Gastroesophageal sphincter (tissue), 4 donors: ENCODE data around the gene KRT83. TPM values are rescaled to one million over a fixed set of nuclear protein-coding genes. Genes with fewer than 3 reads are reported as not detected.

Experiments
- ATAC-seq: fragments of 150-250 bp; one replicate; pipeline ENCODE4 v1.9.1; 2016; ENCODE audit warnings: mild to moderate bottlenecking, moderate library complexity
- H3K27ac ChIP-seq, 4 donors: fragments of 200-600 bp; sonication (generic) in 3 of 4; 1 replicate in 3 of 4; 2 replicates in 1 of 4; pipeline ENCODE4 v1.5.1; 2016 to 2019
- H3K27me3 ChIP-seq: fragments of 200-600 bp; sonication (generic); one replicate; pipeline ENCODE4 v1.5.1; 2019
- H3K36me3 ChIP-seq, 2 donors: fragments of 200-600 bp; sonication (generic); one replicate each; pipeline ENCODE4 v1.5.1; 2019; ENCODE audit warnings: control low read depth in 1 of 2
- H3K4me1 ChIP-seq, 3 donors: fragments of 200-600 bp; sonication (generic); 1 replicate in 2 of 3; 2 replicates in 1 of 3; pipeline ENCODE4 v1.5.1; 2016 to 2019; ENCODE audit warnings: control low read depth in 2 of 3
- H3K4me3 ChIP-seq, 2 donors: fragments of 200-600 bp; sonication (generic); one replicate each; pipeline ENCODE4 v1.5.1; 2019; ENCODE audit warnings: mild to moderate bottlenecking in 1 of 2, moderate library complexity in 1 of 2
- H3K9me3 ChIP-seq, 3 donors: fragments of 200-600 bp; sonication (generic); one replicate each; pipeline ENCODE4 v1.5.1; 2017 to 2019; ENCODE audit warnings: control low read depth in 2 of 3
- CTCF ChIP-seq, 4 experiments: fragments of 200-600 bp in 2 of 4; fragments of 450-650 bp in 2 of 4; sonication (generic) in 1 of 4; IDR thresholded peaks; one replicate each; pipeline ENCODE4 v1.5.1; 2017 to 2019; ENCODE audit warnings: antibody characterized with exemption in 4 of 4, mild to moderate bottlenecking in 2 of 4, moderate library complexity in 2 of 4
- EP300 ChIP-seq: sonication (generic); formaldehyde crosslinking; IDR thresholded peaks from one replicate; pipeline ENCODE4 v1.6.1; 2017; ENCODE audit warnings: antibody characterized with exemption, mild to moderate bottlenecking
- POLR2A ChIP-seq, 2 donors: fragments of 450-650 bp; IDR thresholded peaks; one replicate each; pipeline ENCODE4 v1.6.1; 2017; ENCODE audit warnings: antibody characterized with exemption in 2 of 2, mild to moderate bottlenecking in 2 of 2, moderate library complexity in 1 of 2
- POLR2AphosphoS5 ChIP-seq: sonication (generic); formaldehyde crosslinking; IDR thresholded peaks from one replicate; pipeline ENCODE4 v1.6.1; 2017; ENCODE audit warnings: antibody characterized with exemption
- WGBS, 2 donors: methylation state at CpG; one replicate each; pipeline ENCODE4 v1.1.5; 2018; ENCODE audit warnings: low coverage in 1 of 2; 5-methylcytosine and 5-hydroxymethylcytosine counted together
- total RNA-seq, 4 donors: library from RNA; depleted of rRNA; stranded (reverse); fragments of >200 nt; gene quantifications; one replicate each; pipeline ENCODE4 v1.1.0, GENCODE V29; 2016

The KRT83 gene
- total RNA-seq, 4 donors from 2014 or later = not detected

- H3K4me3 ChIP-seq = no peak overlapping the region
- WGBS, 2 donors = 93% methylated on average over 3 of the region's 11 CpGs; no CpG with 5 or more reads in 1 of the 2 donors
- no peak overlapping the region for H3K27ac ChIP-seq
- no peaks in the 10 kb centered on the region for H3K27me3 ChIP-seq
- H3K4me1 ChIP-seq = no peaks in the 10 kb centered on the region
- no peaks in the 10 kb centered on the region for H3K36me3 ChIP-seq
- H3K9me3 ChIP-seq = no peaks in the 10 kb centered on the region
- no peak for TF ChIP-seq POLR2A (IDR thresholded peaks at IDR 0.05)
- TF ChIP-seq POLR2AphosphoS5 = no peak
- TF ChIP-seq EP300 = no peak
- no peak for TF ChIP-seq CTCF (IDR thresholded peaks at IDR 0.05)
- no peak for ATAC-seq
Measured at GRCh38 chr12:52362118-52362726, 41.0 kb upstream of the KRT83 start.

GRCh38 chr12:52361553-52361952, 40.4 kb upstream of the KRT83 start:
- no peak for TF ChIP-seq CTCF (IDR thresholded peaks at IDR 0.05)
- 71 to 100% methylated on average over 1 of the region's 1 CpG for WGBS, 2 donors
- no peaks in the 10 kb centered on the region for H3K4me1 ChIP-seq
- H3K27ac ChIP-seq = no peak overlapping the region
- peaks cover 5% of the 10 kb centered on the region for H3K27me3 ChIP-seq
- no peaks in the 10 kb centered on the region for H3K36me3 ChIP-seq
- ATAC-seq = no peak
- no peak overlapping the region for H3K4me3 ChIP-seq
- H3K9me3 ChIP-seq = no peaks in the 10 kb centered on the region

GRCh38 chr12:52360663-52361271, 39.6 kb upstream of the KRT83 start:
- 62 to 100% methylated on average over 3 to 4 of the region's 13 CpGs for WGBS, 2 donors
- peaks cover 13% of the 10 kb centered on the region for H3K27me3 ChIP-seq
- TF ChIP-seq EP300 = no peak
- TF ChIP-seq POLR2A (IDR thresholded peaks at IDR 0.05) = no peak
- no peak for TF ChIP-seq CTCF (IDR thresholded peaks at IDR 0.05)
- TF ChIP-seq POLR2AphosphoS5 = no peak
- H3K36me3 ChIP-seq = no peaks in the 10 kb centered on the region
- no peak for ATAC-seq
- H3K4me1 ChIP-seq = no peaks in the 10 kb centered on the region
- no peak overlapping the region for H3K4me3 ChIP-seq
- no peak overlapping the region for H3K27ac ChIP-seq
- no peaks in the 10 kb centered on the region for H3K9me3 ChIP-seq

GRCh38 chr12:52360106-52360662, 39.0 kb upstream of the KRT83 start:
- Histone ChIP-seq H3K27me3 (peaks cover 18% of the 10 kb centered on the region), H3K36me3 (no peaks in the 10 kb centered on the region), H3K27ac (no peak overlapping the region), H3K4me3 (no peak overlapping the region), H3K9me3 (no peaks in the 10 kb centered on the region), H3K4me1 (no peaks in the 10 kb centered on the region)
- TF ChIP-seq POLR2A (IDR thresholded peaks at IDR 0.05) = no peak
- TF ChIP-seq CTCF (IDR thresholded peaks at IDR 0.05) = no peak
- TF ChIP-seq POLR2AphosphoS5 = no peak
- no peak for TF ChIP-seq EP300
- no peak for ATAC-seq
- WGBS, 2 donors = 89 to 100% methylated on average over 5 to 6 of the region's 7 CpGs

- TF ChIP-seq CTCF (IDR thresholded peaks at IDR 0.05) = no peak
- TF ChIP-seq POLR2A (IDR thresholded peaks at IDR 0.05) = no peak
- TF ChIP-seq POLR2AphosphoS5 = no peak
- no peak for TF ChIP-seq EP300
- H3K9me3 ChIP-seq = no peaks in the 10 kb centered on the region
- ATAC-seq = no peak
- H3K27me3 ChIP-seq = peaks cover 23% of the 10 kb centered on the region
- H3K27ac ChIP-seq = no peak overlapping the region
- H3K4me1 ChIP-seq = no peaks in the 10 kb centered on the region
- WGBS, 2 donors = 53 to 100% methylated on average over 2 to 4 of the region's 5 CpGs
- H3K4me3 ChIP-seq = no peak overlapping the region
- H3K36me3 ChIP-seq = no peaks in the 10 kb centered on the region
Measured at GRCh38 chr12:52359621-52360061, 38.4 kb upstream of the KRT83 start.
